ENCODE data around the gene CCT8. TPM values are rescaled to one million over a fixed set of nuclear protein-coding genes. Genes with fewer than 3 reads are reported as not detected.
"Not testable (repeated sequence)": the region's sequence is repeated elsewhere in the genome, so short reads cannot be mapped to it uniquely, and the experiment has no call there.

Gene CCT8
- polyA plus RNA-seq, 1 experiment: 71.6 TPM

- ChIA-PET POLR2A (no interaction called here), CTCF (interaction anchor here (1.0 kb wide), 1 partner anchor 51 kb away, joined by 4 read pairs; the partner anchor contains the start of gene CCT8)
- no peak for DNase-seq (ENCODE audit: low read depth)
- Histone ChIP-seq H3K27me3 (ENCODE audit: control insufficient read depth, insufficient read depth, low read length) (no peaks in the 10 kb centered on the region), H3K36me3 (ENCODE audit: control insufficient read depth, insufficient read depth, low read length) (no peaks in the 10 kb centered on the region), H3K4me3 (ENCODE audit: low read depth, low read length) (no peak overlapping the region)
- no peak for TF ChIP-seq CTCF (IDR thresholded peaks at IDR 0.05; ENCODE audit: insufficient read depth, low read depth, low read length)
Measured at GRCh38 chr21:29022166-29022565, 51.3 kb downstream of the CCT8 start.

- peak overlapping the region; percentile 76 for H3K4me3 ChIP-seq (ENCODE audit: low read depth, low read length)
- POLR2A ChIA-PET: interaction anchor here (0.6 kb wide), 1 partner anchor 16 kb away, joined by 10 read pairs; no protein-coding TSS in a partner anchor
- CTCF ChIA-PET: interaction anchor here (0.6 kb wide), 1 partner anchor 118 kb away, joined by 3 read pairs; no protein-coding TSS in a partner anchor
- TF ChIP-seq CTCF (IDR thresholded peaks at IDR 0.05; ENCODE audit: insufficient read depth, low read depth, low read length): no peak
- no peak for DNase-seq (ENCODE audit: low read depth)
- no peaks in the 10 kb centered on the region for H3K36me3 ChIP-seq (ENCODE audit: control insufficient read depth, insufficient read depth, low read length)
- no peaks in the 10 kb centered on the region for H3K27me3 ChIP-seq (ENCODE audit: control insufficient read depth, insufficient read depth, low read length)
Measured at GRCh38 chr21:29018540-29018939, 54.9 kb downstream of the CCT8 start.

GRCh38 chr21:29017639-29018237 lies 55.7 kb downstream of the CCT8 start:
- no peak for DNase-seq (ENCODE audit: low read depth)
- peak overlapping the region; percentile 76; the same call in 1 of the 2 replicates for H3K4me3 ChIP-seq (ENCODE audit: low read depth, low read length)
- TF ChIP-seq CTCF (IDR thresholded peaks at IDR 0.05; ENCODE audit: insufficient read depth, low read depth, low read length): no peak
- H3K36me3 ChIP-seq (ENCODE audit: control insufficient read depth, insufficient read depth, low read length): no peaks in the 10 kb centered on the region
- ChIA-PET CTCF (no interaction called here), POLR2A (no interaction called here)
- H3K27me3 ChIP-seq (ENCODE audit: control insufficient read depth, insufficient read depth, low read length): no peaks in the 10 kb centered on the region

GRCh38 chr21:29011236-29011635 lies 62.2 kb downstream of the CCT8 start:
- POLR2A ChIA-PET; CTCF ChIA-PET; DNase-seq (ENCODE audit: low read depth); H3K27me3 ChIP-seq (ENCODE audit: control insufficient read depth, insufficient read depth, low read length); H3K4me3 ChIP-seq (ENCODE audit: low read depth, low read length); H3K36me3 ChIP-seq (ENCODE audit: control insufficient read depth, insufficient read depth, low read length): not testable (repeated sequence)

GRCh38 chr21:29008367-29008766 lies 65.1 kb downstream of the CCT8 start:
- Histone ChIP-seq H3K27me3 (ENCODE audit: control insufficient read depth, insufficient read depth, low read length) (no peaks in the 10 kb centered on the region), H3K4me3 (ENCODE audit: low read depth, low read length) (no peak overlapping the region), H3K36me3 (ENCODE audit: control insufficient read depth, insufficient read depth, low read length) (peaks cover 2% of the 10 kb centered on the region; the same call in 1 of the 2 replicates)
- POLR2A ChIA-PET: no interaction called here
- CTCF ChIA-PET: no interaction called here
- no peak for TF ChIP-seq CTCF (IDR thresholded peaks at IDR 0.05; ENCODE audit: insufficient read depth, low read depth, low read length)
- DNase-seq (ENCODE audit: low read depth): no peak

- DNase-seq (ENCODE audit: low read depth): no peak
- Histone ChIP-seq H3K27me3 (ENCODE audit: control insufficient read depth, insufficient read depth, low read length) (no peaks in the 10 kb centered on the region), H3K4me3 (ENCODE audit: low read depth, low read length) (no peak overlapping the region), H3K36me3 (ENCODE audit: control insufficient read depth, insufficient read depth, low read length) (peaks cover 2% of the 10 kb centered on the region; the same call in 1 of the 2 replicates)
- TF ChIP-seq CTCF (IDR thresholded peaks at IDR 0.05; ENCODE audit: insufficient read depth, low read depth, low read length): no peak
- ChIA-PET POLR2A (no interaction called here), CTCF (no interaction called here)
Measured at GRCh38 chr21:29007810-29008209, 65.6 kb downstream of the CCT8 start.
